Measurements from ENCODE around the gene PDCD1.

DNA sequence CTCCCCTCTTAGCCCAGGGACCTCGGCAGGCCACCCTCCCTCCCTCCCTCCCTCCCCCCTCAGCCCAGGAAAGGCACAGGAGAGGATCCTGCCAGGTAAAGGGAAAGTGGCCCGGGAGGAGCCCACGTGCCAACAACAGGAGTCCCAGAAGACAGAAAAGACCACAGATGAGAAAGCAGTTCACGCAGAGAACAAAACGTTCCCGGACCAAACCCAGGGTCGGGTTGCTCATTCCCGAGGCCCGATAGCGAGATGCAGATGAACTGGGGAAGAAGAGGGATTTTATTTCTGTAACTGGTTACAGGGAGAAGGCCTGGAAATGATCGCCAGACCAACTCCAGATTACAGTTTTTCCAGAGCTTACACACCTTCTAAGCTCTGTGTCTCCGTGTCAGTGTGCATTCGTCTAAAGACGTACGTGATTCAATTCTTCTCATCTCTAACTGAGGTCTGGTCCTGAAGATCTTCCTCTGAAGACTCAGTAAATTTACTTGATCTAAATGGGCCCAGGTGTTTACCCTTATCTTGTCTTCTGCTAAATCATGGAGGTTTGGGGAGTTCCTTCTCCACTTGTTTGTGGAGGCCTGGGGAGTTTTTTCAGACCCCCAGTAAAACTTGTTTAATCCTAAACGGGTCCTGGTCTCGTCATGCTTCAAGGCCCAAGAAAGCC is 50.5 kb downstream of the PDCD1 start:
- TF ChIP-seq POLR2A (IDR thresholded peaks at IDR 0.05; ENCODE audit: borderline replicate concordance, extremely low read depth, insufficient read depth, insufficient read length) (no peak), CBX3 (IDR thresholded peaks at IDR 0.05; ENCODE audit: low read depth) (no peak), ZNF274 (IDR thresholded peaks at IDR 0.05; ENCODE audit: low read depth, low read length) (no peak), JUND (IDR thresholded peaks at IDR 0.05) (no peak), EZH2 (IDR thresholded peaks at IDR 0.05) (no peak), SP1 (IDR thresholded peaks at IDR 0.05; ENCODE audit: low read depth) (no peak), POLR2AphosphoS5 (IDR thresholded peaks at IDR 0.05; ENCODE audit: low read depth, low read length) (no peak), ZFX (IDR thresholded peaks at IDR 0.05) (no peak)
- TF ChIP-seq, protein P1, sequence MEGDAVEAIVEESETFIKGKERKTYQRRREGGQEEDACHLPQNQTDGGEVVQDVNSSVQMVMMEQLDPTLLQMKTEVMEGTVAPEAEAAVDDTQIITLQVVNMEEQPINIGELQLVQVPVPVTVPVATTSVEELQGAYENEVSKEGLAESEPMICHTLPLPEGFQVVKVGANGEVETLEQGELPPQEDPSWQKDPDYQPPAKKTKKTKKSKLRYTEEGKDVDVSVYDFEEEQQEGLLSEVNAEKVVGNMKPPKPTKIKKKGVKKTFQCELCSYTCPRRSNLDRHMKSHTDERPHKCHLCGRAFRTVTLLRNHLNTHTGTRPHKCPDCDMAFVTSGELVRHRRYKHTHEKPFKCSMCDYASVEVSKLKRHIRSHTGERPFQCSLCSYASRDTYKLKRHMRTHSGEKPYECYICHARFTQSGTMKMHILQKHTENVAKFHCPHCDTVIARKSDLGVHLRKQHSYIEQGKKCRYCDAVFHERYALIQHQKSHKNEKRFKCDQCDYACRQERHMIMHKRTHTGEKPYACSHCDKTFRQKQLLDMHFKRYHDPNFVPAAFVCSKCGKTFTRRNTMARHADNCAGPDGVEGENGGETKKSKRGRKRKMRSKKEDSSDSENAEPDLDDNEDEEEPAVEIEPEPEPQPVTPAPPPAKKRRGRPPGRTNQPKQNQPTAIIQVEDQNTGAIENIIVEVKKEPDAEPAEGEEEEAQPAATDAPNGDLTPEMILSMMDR (IDR thresholded peaks at IDR 0.05 in 2 of 3, conservative IDR thresholded peaks at IDR 0.05 in 1 of 3; ENCODE audit: borderline replicate concordance in 1 of 3, insufficient read depth in 1 of 3, low read depth in 2 of 3, low read length in 2 of 3): no peak
- TF ChIP-seq, protein P2, sequence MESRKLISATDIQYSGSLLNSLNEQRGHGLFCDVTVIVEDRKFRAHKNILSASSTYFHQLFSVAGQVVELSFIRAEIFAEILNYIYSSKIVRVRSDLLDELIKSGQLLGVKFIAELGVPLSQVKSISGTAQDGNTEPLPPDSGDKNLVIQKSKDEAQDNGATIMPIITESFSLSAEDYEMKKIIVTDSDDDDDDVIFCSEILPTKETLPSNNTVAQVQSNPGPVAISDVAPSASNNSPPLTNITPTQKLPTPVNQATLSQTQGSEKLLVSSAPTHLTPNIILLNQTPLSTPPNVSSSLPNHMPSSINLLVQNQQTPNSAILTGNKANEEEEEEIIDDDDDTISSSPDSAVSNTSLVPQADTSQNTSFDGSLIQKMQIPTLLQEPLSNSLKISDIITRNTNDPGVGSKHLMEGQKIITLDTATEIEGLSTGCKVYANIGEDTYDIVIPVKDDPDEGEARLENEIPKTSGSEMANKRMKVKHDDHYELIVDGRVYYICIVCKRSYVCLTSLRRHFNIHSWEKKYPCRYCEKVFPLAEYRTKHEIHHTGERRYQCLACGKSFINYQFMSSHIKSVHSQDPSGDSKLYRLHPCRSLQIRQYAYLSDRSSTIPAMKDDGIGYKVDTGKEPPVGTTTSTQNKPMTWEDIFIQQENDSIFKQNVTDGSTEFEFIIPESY (IDR thresholded peaks at IDR 0.05; ENCODE audit: extremely low read depth, insufficient replicate concordance, low read length): no peak
- TF ChIP-seq, protein P3, sequence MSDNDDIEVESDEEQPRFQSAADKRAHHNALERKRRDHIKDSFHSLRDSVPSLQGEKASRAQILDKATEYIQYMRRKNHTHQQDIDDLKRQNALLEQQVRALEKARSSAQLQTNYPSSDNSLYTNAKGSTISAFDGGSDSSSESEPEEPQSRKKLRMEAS (IDR thresholded peaks at IDR 0.05): no peak

All from HCT116 (cell line).